ENCODE results near the gene AXDND1.
"Not testable (repeated sequence)": the region's sequence is repeated elsewhere in the genome, so short reads cannot be mapped to it uniquely, and the experiment has no call there.

Gene AXDND1

GRCh38 chr1:179476484-179476883, 110.7 kb downstream of the AXDND1 start:
- no peak for DNase-seq (ENCODE audit: low spot score)

GRCh38 chr1:179478370-179478769, 112.6 kb downstream of the AXDND1 start:
- DNase-seq (ENCODE audit: low spot score): no peak

- no peak for DNase-seq (ENCODE audit: low spot score)
Observed at GRCh38 chr1:179490611-179491010, 124.8 kb downstream of the AXDND1 start.

DNA sequence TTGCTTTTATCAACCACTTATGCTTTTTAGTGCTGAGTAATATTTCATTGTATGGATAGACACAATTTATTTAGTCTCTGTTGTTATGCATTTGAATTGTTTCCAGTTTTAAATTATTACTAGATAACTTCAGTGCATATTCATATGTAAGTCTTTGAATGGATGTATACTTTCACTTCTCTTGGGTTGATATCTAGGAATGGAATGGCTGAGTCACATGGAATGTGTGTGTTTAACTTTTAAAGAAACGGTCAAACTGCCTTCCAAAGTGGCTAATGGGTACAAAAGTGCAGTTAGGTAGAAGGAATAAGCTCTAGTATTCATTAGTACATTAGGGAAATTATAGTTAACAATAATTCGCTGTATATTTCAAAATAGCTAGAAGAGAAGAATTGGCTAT, 127.6 kb downstream of the AXDND1 start:
- DNase-seq (ENCODE audit: low spot score): no peak

GRCh38 chr1:179506199-179506598, 140.4 kb downstream of the AXDND1 start:
- DNase-seq (ENCODE audit: low spot score): no peak

DNA sequence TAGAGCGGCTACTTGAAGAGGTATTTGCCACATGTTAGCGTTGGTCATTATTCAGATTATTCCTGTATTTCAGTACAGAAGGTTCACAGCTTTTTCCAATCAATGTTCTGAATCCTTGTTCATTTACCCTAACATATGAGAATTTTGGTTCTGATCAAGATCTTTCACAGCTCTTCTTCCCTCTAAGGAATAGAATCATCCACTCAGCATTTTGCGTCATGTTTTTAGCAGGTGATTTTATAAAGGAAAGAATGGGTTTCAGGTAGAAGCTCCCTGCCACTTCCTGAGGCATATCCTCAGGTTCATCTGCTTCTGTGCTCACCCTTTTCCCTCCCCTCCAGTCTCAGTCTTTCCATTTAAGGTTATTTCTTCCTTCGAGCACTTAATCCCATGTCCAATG, 143.6 kb downstream of the AXDND1 start:
- no peak for DNase-seq (ENCODE audit: low spot score)

DNA sequence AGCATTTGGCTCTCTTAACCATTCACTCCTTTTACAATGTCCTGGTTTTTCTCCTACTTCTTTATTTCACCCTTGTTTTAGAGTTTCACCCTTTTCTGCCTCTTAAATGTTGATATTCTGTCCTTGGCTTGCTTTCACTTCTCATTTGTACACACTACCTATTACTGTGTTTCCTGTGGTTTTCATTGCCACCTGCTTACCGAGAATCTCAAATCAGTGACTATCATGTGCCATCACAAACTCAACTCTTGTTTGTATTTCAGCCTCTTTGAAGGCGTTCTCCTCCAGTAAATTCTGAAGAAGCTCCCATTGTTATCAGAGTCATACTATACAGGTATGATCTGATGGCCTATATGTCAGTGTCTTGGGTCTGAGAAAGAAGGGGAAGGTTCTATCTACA, 144.3 kb downstream of the AXDND1 start:
- DNase-seq (ENCODE audit: low spot score): no peak

- no peak for DNase-seq (ENCODE audit: low spot score)
Observed at GRCh38 chr1:179516976-179517705, 151.4 kb downstream of the AXDND1 start.

GRCh38 chr1:179518544-179518943, 152.8 kb downstream of the AXDND1 start:
- DNase-seq (ENCODE audit: low spot score): not testable (repeated sequence)

DNA sequence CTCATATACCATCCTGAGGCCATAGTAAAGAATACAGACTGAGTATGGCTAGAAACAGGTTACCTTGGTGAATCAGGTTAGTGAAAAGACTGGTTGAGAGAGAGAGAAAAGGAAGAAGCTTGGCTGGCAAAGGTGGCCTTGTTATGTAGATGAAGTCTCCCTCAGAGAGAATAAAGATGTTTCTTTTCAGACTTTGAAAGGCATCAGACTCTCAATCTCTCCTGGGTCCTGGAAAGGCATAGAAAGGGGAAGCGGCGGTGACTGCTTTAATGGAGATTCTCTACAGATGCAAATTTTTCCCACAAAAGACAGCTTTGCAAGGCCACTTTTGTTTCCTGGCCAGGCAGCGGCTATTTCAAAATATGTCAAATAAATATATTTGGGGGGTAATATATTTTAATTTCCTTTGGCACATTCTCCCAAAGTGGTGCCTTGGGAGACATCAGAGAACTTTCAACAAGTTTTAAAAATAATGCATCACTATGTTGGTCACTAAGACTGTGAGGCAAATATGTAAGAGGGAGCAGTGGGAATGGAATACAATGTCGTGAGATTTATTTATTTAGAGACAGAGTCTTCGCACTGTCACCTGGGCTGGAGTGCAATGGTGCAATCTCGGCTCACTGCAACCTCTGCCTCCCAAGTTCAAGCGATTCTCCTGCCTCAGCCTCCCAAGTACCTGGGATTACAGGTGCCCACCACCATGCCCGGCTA, 163.9 kb downstream of the AXDND1 start:
- no peak for DNase-seq (ENCODE audit: low spot score)

- DNase-seq (ENCODE audit: low spot score): no peak
Observed at GRCh38 chr1:179530352-179530751, 164.6 kb downstream of the AXDND1 start.

- DNase-seq (ENCODE audit: low spot score): no peak
Observed at GRCh38 chr1:179541774-179542173, 176.0 kb downstream of the AXDND1 start.

- no peak for DNase-seq (ENCODE audit: low spot score)
Observed at GRCh38 chr1:179545321-179545720, 179.6 kb downstream of the AXDND1 start.

GRCh38 chr1:179547021-179547535, 181.3 kb downstream of the AXDND1 start:
- no peak for DNase-seq (ENCODE audit: low spot score)

GRCh38 chr1:179548666-179549367, 183.0 kb downstream of the AXDND1 start:
- no peak for DNase-seq (ENCODE audit: low spot score)

- no peak for DNase-seq (ENCODE audit: low spot score)
Observed at GRCh38 chr1:179549368-179549700, 183.6 kb downstream of the AXDND1 start.

DNA sequence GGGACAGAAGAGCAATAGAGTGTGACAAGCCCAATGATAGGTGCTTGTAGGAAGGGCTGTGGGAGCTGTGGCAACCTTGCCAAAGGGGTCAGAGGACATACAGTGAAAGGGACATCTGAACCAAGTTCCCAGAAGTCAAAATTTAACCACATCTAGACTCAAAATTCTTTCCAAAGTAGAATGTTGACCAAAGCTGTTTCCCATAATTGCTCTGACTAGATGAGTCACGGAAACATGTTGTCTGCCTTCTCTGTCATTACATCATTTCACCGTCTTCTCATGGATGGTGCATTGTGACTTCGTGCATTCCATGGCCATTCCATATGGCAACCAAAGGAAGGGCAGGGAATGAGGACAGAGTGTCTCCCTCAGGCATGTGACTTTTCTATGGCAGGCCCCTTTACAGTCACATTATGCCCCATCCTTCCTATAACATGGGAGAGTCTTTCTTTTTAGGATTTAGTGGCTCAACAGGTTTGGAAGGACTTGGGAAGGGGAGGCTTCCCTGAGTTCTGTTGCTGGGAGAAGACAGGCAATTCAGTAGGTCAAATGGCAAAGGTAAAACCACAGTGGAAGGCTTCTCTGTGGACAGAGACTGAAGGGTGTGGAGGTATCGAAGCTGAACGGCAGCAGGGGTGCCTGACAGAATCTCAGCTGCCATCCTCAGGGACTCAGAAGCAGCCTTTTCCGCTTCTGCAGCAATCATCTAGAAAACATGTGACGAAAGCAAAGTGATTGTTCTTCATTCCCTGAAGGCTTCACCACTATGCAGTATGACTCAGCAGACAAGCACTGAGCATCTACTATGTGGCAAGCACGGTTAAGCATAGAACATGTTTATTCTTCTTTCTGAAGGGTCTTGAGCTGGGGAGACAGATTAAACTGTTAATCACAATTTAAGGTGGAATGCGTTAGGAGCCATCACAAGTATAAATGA, 185.2 kb downstream of the AXDND1 start:
- DNase-seq (ENCODE audit: low spot score): no peak

GRCh38 chr1:179554427-179554826, 188.7 kb downstream of the AXDND1 start:
- no peak for DNase-seq (ENCODE audit: low spot score)

GRCh38 chr1:179558078-179558477, 192.3 kb downstream of the AXDND1 start:
- DNase-seq (ENCODE audit: low spot score): no peak

DNA sequence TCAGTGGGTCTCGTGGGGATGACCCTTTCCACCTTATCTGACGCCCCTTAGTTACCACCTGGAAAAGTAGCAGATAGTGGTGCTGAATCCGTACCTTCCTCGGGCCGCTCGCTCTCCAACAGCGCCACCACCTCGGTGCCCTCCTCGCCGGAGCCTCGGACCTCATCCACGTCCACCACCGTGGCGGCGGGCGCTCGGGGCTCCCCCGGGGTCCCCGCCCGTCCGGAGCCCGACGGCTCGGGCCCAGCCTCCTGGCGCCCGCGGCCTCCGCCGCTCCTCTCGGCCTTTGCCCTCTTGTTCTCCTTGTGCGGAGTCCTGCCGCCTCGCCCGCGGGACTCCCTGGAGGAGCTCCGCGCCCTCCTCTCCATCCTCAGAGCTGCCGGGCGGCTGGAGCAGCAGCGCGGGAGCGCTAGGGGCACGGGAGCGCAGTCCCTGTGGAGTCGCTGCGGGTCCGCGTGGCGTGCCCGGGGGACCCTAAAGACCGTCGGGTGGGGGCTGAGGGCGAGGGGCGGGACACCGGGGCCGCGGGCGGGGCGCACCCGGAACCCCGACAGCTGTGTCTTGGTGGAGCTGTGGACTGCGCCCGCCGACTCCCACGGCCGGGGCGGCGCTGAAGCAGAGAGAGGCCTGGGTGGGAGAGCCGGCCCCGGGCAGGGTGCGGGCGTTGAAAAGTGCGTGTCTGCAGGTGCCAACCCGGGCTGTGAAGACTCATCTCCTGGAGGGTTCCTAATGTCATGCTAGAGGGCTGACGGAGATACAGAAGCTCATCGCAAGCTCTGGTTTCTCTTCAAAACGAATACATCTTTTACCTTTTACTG, 209.9 kb downstream of the AXDND1 start, which contains the start of gene NPHS2:
Gene NPHS2, minus strand, starts transcription at position 452 of the 818 bp plus-strand sequence. Its CDS starts 84 bp downstream, at position 368.
- DNase-seq (ENCODE audit: low spot score): peak; percentile 60

- DNase-seq (ENCODE audit: low spot score): no peak
Observed at GRCh38 chr1:179576509-179576908, 210.7 kb downstream of the AXDND1 start.

Measured in D341Med (cell line).